ENCODE data around the gene TKFC.
"Not testable (repeated sequence)": the region's sequence is repeated elsewhere in the genome, so short reads cannot be mapped to it uniquely, and the experiment has no call there.

TKFC gene

GRCh38 chr11:61367406-61367805, 34.4 kb downstream of the TKFC start:
- DNase-seq (ENCODE audit: low read depth in 2 of 3, low spot score in 1 of 3): no peak

- DNase-seq (ENCODE audit: low read depth in 2 of 3, low spot score in 1 of 3): no peak
Measured at GRCh38 chr11:61368646-61369045, 35.6 kb downstream of the TKFC start.

GRCh38 chr11:61369372-61370348, 36.6 kb downstream of the TKFC start:
- no peak for DNase-seq (ENCODE audit: low read depth in 2 of 3, low spot score in 1 of 3)

GRCh38 chr11:61370349-61371005, 37.4 kb downstream of the TKFC start:
- DNase-seq (ENCODE audit: low read depth in 2 of 3, low spot score in 1 of 3): no peak

GRCh38 chr11:61372659-61373420, 39.8 kb downstream of the TKFC start:
- no peak for DNase-seq (ENCODE audit: low read depth in 2 of 3, low spot score in 1 of 3)

- no peak for DNase-seq (ENCODE audit: low read depth in 2 of 3, low spot score in 1 of 3)
Measured at GRCh38 chr11:61375761-61376108, 42.7 kb downstream of the TKFC start.

GRCh38 chr11:61377461-61378160, 44.6 kb downstream of the TKFC start:
- no peak for DNase-seq (ENCODE audit: low read depth in 2 of 3, low spot score in 1 of 3)

- DNase-seq (ENCODE audit: low read depth in 2 of 3, low spot score in 1 of 3): no peak
Measured at GRCh38 chr11:61378713-61379313, 45.8 kb downstream of the TKFC start.

- no peak for DNase-seq (ENCODE audit: low read depth in 2 of 3, low spot score in 1 of 3)
Measured at GRCh38 chr11:61380884-61381283, 47.9 kb downstream of the TKFC start.

GRCh38 chr11:61383859-61384258, 50.8 kb downstream of the TKFC start:
- DNase-seq (ENCODE audit: low read depth in 2 of 3, low spot score in 1 of 3): not testable (repeated sequence)

GRCh38 chr11:61384271-61385242, 51.5 kb downstream of the TKFC start:
- DNase-seq (ENCODE audit: low read depth in 2 of 3, low spot score in 1 of 3): no peak

GRCh38 chr11:61390161-61390560, 57.1 kb downstream of the TKFC start:
- DNase-seq (ENCODE audit: low read depth in 2 of 3, low spot score in 1 of 3): no peak

- DNase-seq (ENCODE audit: low read depth in 2 of 3, low spot score in 1 of 3): no peak
Measured at GRCh38 chr11:61392981-61393595, 60.1 kb downstream of the TKFC start.
